HepG2 (cell line): ENCODE results near the gene PPP1R16B. TPM values are rescaled to one million over a fixed set of nuclear protein-coding genes. Genes with fewer than 3 reads are reported as not detected.
A peak's percentile ranks its signal among the peaks of the same experiment; 100 is the strongest.

ENCODE experiments used
- ATAC-seq: fragments of 200-7000 bp; cut with Tn5 transposase; 3 replicates; pipeline ENCODE4 v1.9.1; 2020; ENCODE audit warnings: mild to moderate bottlenecking, moderate library complexity
- BruUV-seq: library from RNA; stranded (reverse); fragments of 400-500 nt; replicated peaks from 2 replicates; lab custom pipeline; 2021; lab: Mats Ljungman, UMichigan
- CTCF ChIA-PET: fragments of 300-600 bp; formaldehyde crosslinking; extraction: SDS; loops from one replicate; lab custom pipeline; 2021; ENCODE audit warnings: low total read pairs, inconsistent platforms, low intra/inter-chr PET ratio; lab: Yijun Ruan, JAX
- POLR2A ChIA-PET: fragments of 350-600 bp; sonication (Branson Sonifier 250); formaldehyde crosslinking; loops from one replicate; lab custom pipeline; 2020; ENCODE audit warnings: antibody characterized with exemption, inconsistent platforms; lab: Yijun Ruan, JAX
- DNase-seq: peaks from one replicate; pipeline ENCODE4 v3.0.0-alpha.2; 2015; ENCODE audit warnings: low spot score
- FAIRE-seq: peaks from 3 replicates; lab custom pipeline; 2011; peaks lifted over from hg19 to GRCh38; lab: Jason Lieb, UNC
- H2AFZ ChIP-seq: one replicate; pipeline ENCODE4 v1.6.1; 2011; ENCODE audit warnings: low read length, inconsistent platforms
- H3K27ac ChIP-seq: fragments of 300-600 bp; 3 replicates; pipeline ENCODE4 v1.8.0; 2011; ENCODE audit warnings: mixed run types, mild to moderate bottlenecking, mixed read lengths, low read length, inconsistent platforms; ENCODE audit not compliant: insufficient read depth; ENCODE audit errors: extremely low read length
- H3K27me3 ChIP-seq, 2 experiments: fragments of 200-600 bp in 1 of 2; 2 replicates in 1 of 2; 3 replicates in 1 of 2; pipeline versions ENCODE4 v1.6.0 to v1.8.0; 2011; ENCODE audit warnings: low read length in 2 of 2, mild to moderate bottlenecking in 2 of 2, moderate library complexity in 2 of 2, inconsistent platforms in 1 of 2; ENCODE audit not compliant: insufficient read depth in 2 of 2, control insufficient read depth in 1 of 2
- H3K36me3 ChIP-seq, 2 experiments: fragments of 200-600 bp in 1 of 2; replicated peaks in 1 of 2; 2 replicates in 1 of 2; 3 replicates in 1 of 2; pipeline versions ENCODE4 v1.5.1 to v1.8.0; 2011; ENCODE audit warnings: low read length in 2 of 2, inconsistent platforms in 1 of 2; ENCODE audit not compliant: insufficient read depth in 2 of 2, control insufficient read depth in 1 of 2
- H3K4me1 ChIP-seq: 2 replicates; pipeline ENCODE4 v1.5.1; 2012; ENCODE audit warnings: low read length, inconsistent platforms; ENCODE audit not compliant: insufficient read depth
- H3K4me2 ChIP-seq: 2 replicates; pipeline ENCODE4 v1.6.0; 2011; ENCODE audit warnings: low read depth, low read length, inconsistent platforms
- H3K4me3 ChIP-seq, 3 experiments: fragments of 200-600 bp in 1 of 3; sonication (generic), shearing (Covaris generic) in 1 of 3; replicated peaks in 1 of 3; 2 replicates each; pipeline ENCODE4 v1.5.1; 2011 to 2016; ENCODE audit warnings: low read length in 3 of 3, inconsistent platforms in 2 of 3, low read depth in 2 of 3, mild to moderate bottlenecking in 2 of 3, control low read depth in 1 of 3, mixed read lengths in 1 of 3; ENCODE audit not compliant: insufficient read depth in 1 of 3
- H3K79me2 ChIP-seq: one replicate; pipeline ENCODE4 v1.6.1; 2011; ENCODE audit warnings: low read length, inconsistent platforms; ENCODE audit not compliant: insufficient read depth
- H3K9ac ChIP-seq: 2 replicates; pipeline ENCODE4 v1.6.0; 2011; ENCODE audit warnings: mild to moderate bottlenecking, low read depth, low read length, inconsistent platforms; ENCODE audit not compliant: insufficient read depth
- H3K9me3 ChIP-seq: 2 replicates; pipeline ENCODE4 v1.5.1; 2012; ENCODE audit warnings: mild to moderate bottlenecking, low read length
- H4K20me1 ChIP-seq: 2 replicates; pipeline ENCODE4 v1.6.0; 2011; ENCODE audit warnings: inconsistent platforms, mild to moderate bottlenecking, low read length, moderate library complexity; ENCODE audit not compliant: insufficient read depth
- ATAD3A ChIP-seq: sonication (generic); formaldehyde crosslinking; IDR thresholded peaks from 2 replicates; pipeline ENCODE4 v1.4.0; 2020; ENCODE audit warnings: missing genetic modification reagents
- CHD2 ChIP-seq: IDR thresholded peaks from 2 replicates; pipeline ENCODE4 v1.6.1; 2011; ENCODE audit warnings: low read depth, low read length, improper control_type of control experiment
- FOXA3 ChIP-seq: IDR thresholded peaks from 2 replicates; pipeline ENCODE4 v1.6.1; 2016; ENCODE audit warnings: missing genetic modification reagents, missing compliant biosample characterization
- GTF2F1 ChIP-seq: fragments of 150-350 bp; IDR thresholded peaks from 2 replicates; pipeline ENCODE4 v1.6.1; 2014; ENCODE audit warnings: low read length
- ISL2 ChIP-seq: sonication (generic); formaldehyde crosslinking; IDR thresholded peaks from 2 replicates; pipeline ENCODE4 v1.5.0; 2020; ENCODE audit warnings: missing genetic modification reagents
- PAWR ChIP-seq: sonication (generic); formaldehyde crosslinking; IDR thresholded peaks from 2 replicates; pipeline ENCODE4 v1.4.0; 2020; ENCODE audit warnings: missing genetic modification reagents, mild to moderate bottlenecking, borderline replicate concordance
- YEATS4 ChIP-seq: sonication (generic); formaldehyde crosslinking; IDR thresholded peaks from 2 replicates; pipeline ENCODE4 v1.4.0; 2020; ENCODE audit warnings: missing genetic modification reagents, borderline replicate concordance
- ZC3H4 ChIP-seq: sonication (generic); formaldehyde crosslinking; IDR thresholded peaks from 2 replicates; pipeline ENCODE4 v1.4.0; 2020; ENCODE audit warnings: missing genetic modification reagents, borderline replicate concordance
- ZNF180 ChIP-seq: sonication (generic); formaldehyde crosslinking; IDR thresholded peaks from 2 replicates; pipeline ENCODE4 v1.4.0; 2020; ENCODE audit warnings: low read depth, missing genetic modification reagents, borderline replicate concordance
- ZNF570 ChIP-seq: sonication (generic); formaldehyde crosslinking; IDR thresholded peaks from 2 replicates; pipeline ENCODE4 v1.4.0; 2020; ENCODE audit warnings: mild to moderate bottlenecking, missing genetic modification reagents, borderline replicate concordance
- ZNF792 ChIP-seq: IDR thresholded peaks from 2 replicates; pipeline ENCODE4 v1.6.1; 2016
- WGBS: methylation state at CpG from one replicate; pipeline ENCODE4 v1.1.6; 2017; ENCODE audit warnings: low lambda C conversion rate; 5-methylcytosine and 5-hydroxymethylcytosine counted together
- in situ Hi-C: cut with HindIII; loops from 2 replicates; pipeline ENCODE4 v1.10.0; 2017; ENCODE audit warnings: low pct_unique_long_range_greater_than_20kb; ENCODE audit not compliant: extremely low pct_ligation_motif_present
- intact Hi-C: fragments of 100-400 bp; cut with micrococcal nuclease; formaldehyde crosslinking; loops from one replicate; pipeline ENCODE4 v1.10.0; 2022; ENCODE audit not compliant: unreplicated experiment
- polyA plus RNA-seq, 8 experiments: library from polyadenylated mRNA; depleted of rRNA in 3 of 8; stranded (reverse) in 7 of 8; unstranded in 1 of 8; fragments of >200 nt; fragmentation: Illumina TruSeq in 4 of 8; extraction: Trizol in 4 of 8; gene quantifications; 2 replicates each; pipeline versions ENCODE4 v1.2.1 to v1.2.3, GENCODE V29; 2011 to 2016; ENCODE audit warnings: low read depth in 4 of 8, missing spikeins in 1 of 8, mixed read lengths in 1 of 8; ENCODE audit not compliant: insufficient read depth in 1 of 8
- total RNA-seq, 5 experiments: library from RNA; depleted of rRNA; stranded (reverse); fragments of >200 nt; fragmentation: Illumina TruSeq; extraction: Trizol; gene quantifications; 2 replicates each; pipeline ENCODE4 v1.2.3, GENCODE V29; 2016; ENCODE audit warnings: low read depth in 1 of 5
- TF ChIP-seq, protein P1 (sequence below): sonication (generic); formaldehyde crosslinking; IDR thresholded peaks from 2 replicates; pipeline ENCODE4 v1.4.0; 2020; ENCODE audit warnings: mild to moderate bottlenecking, missing genetic modification reagents
- TF ChIP-seq, protein P2 (sequence below): sonication (generic); formaldehyde crosslinking; IDR thresholded peaks from 2 replicates; pipeline ENCODE4 v1.5.0; 2020; ENCODE audit warnings: missing genetic modification reagents
- TF ChIP-seq, protein P3 (sequence below): sonication (generic); formaldehyde crosslinking; IDR thresholded peaks from 2 replicates; pipeline ENCODE4 v1.4.0; 2020; ENCODE audit warnings: mild to moderate bottlenecking, missing genetic modification reagents
- TF ChIP-seq, protein P4 (sequence below): sonication (generic); formaldehyde crosslinking; IDR thresholded peaks from 2 replicates; pipeline ENCODE4 v1.5.1; 2020; ENCODE audit warnings: mild to moderate bottlenecking, missing genetic modification reagents, moderate library complexity

Gene PPP1R16B
- total and polyA plus RNA-seq, 2 of the 13 experiments (the other 11 are each of a cell fraction or from before 2014, with no cell fraction given), result 0.02 to 0.11 TPM

GRCh38 chr20:38926142-38926933 lies 120.8 kb downstream of the PPP1R16B start, which contains the start of gene FAM83D:
TSS of gene FAM83D (plus strand) at chr20:38926417. CDS start at chr20:38926443, 26 bp downstream.
- Histone ChIP-seq H3K4me3 (peak within 1 kb of the TSS; percentile 85 to 99 (median 95)), H3K79me2 (peaks cover 49% of the 10 kb centered on the region), H3K4me1 (peaks cover 57% of the 10 kb centered on the region), H3K9ac (peak within 1 kb of the TSS; percentile 94), H3K36me3 (peaks cover 0 to 4% of the 10 kb centered on the region in 2 experiments; a peak in 2 of 5 replicates), H3K27ac (peak within 1 kb of the TSS; percentile 73), H3K4me2 (peak within 1 kb of the TSS; percentile 87), H2AFZ (peak within 1 kb of the TSS; percentile 68), H3K9me3 (no peaks in the 10 kb centered on the region), H4K20me1 (peaks cover 10% of the 10 kb centered on the region; the same call in 1 of the 2 replicates), H3K27me3 (peaks cover 0 to 8% of the 10 kb centered on the region in 2 experiments; a peak in 2 of 5 replicates)
- in situ Hi-C loops, result no loop called here
- intact Hi-C loops, result loop anchor here (1.0 kb wide), 3 partner anchors 36 to 178 kb away; partner anchors contain the start of genes ACTR5 and DHX35
- DNase-seq (peak; percentile 99), ATAC-seq (peak; percentile 93), FAIRE-seq (peak; percentile 99)
- ChIA-PET CTCF (interaction anchor here (1.0 to 2.2 kb wide), 7 partner anchors 9 to 155 kb away, joined by 4 to 21 read pairs (median 6); partner anchors contain the start of gene DHX35), POLR2A (interaction anchor here (0.6 to 3.4 kb wide), 11 partner anchors 8 to 123 kb away, joined by 3 to 41 read pairs (median 4); partner anchors contain the start of gene DHX35)
- WGBS, result under 1% methylated on average over 34 of the region's 95 CpGs
- TSS peak; percentile 53 for BruUV-seq
- TF ChIP-seq, protein P1, sequence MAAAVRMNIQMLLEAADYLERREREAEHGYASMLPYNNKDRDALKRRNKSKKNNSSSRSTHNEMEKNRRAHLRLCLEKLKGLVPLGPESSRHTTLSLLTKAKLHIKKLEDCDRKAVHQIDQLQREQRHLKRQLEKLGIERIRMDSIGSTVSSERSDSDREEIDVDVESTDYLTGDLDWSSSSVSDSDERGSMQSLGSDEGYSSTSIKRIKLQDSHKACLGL (CRISPR knock-in tag), result peak; percentile 98
- TF ChIP-seq, protein P2, sequence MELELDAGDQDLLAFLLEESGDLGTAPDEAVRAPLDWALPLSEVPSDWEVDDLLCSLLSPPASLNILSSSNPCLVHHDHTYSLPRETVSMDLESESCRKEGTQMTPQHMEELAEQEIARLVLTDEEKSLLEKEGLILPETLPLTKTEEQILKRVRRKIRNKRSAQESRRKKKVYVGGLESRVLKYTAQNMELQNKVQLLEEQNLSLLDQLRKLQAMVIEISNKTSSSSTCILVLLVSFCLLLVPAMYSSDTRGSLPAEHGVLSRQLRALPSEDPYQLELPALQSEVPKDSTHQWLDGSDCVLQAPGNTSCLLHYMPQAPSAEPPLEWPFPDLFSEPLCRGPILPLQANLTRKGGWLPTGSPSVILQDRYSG, result peak; percentile 80; the same call in 1 of the 2 replicates
- TF ChIP-seq FOXA3 (CRISPR knock-in tag) (peak; percentile 1), CHD2 (no peak), ZNF570 (CRISPR knock-in tag) (no peak), ZNF792 (CRISPR knock-in tag) (peak; percentile 70), GTF2F1 (no peak), ZC3H4 (CRISPR knock-in tag) (0 out of 2 replicates have a peak, but pooled peaks have one; percentile 49), ISL2 (peak; percentile 47), ATAD3A (CRISPR knock-in tag) (no peak; the same call in 1 of the 2 replicates), ZNF180 (CRISPR knock-in tag) (peak; percentile 83; the same call in 1 of the 2 replicates), PAWR (no peak; the same call in 1 of the 2 replicates), YEATS4 (CRISPR knock-in tag) (peak; percentile 95)
- TF ChIP-seq, protein P3, sequence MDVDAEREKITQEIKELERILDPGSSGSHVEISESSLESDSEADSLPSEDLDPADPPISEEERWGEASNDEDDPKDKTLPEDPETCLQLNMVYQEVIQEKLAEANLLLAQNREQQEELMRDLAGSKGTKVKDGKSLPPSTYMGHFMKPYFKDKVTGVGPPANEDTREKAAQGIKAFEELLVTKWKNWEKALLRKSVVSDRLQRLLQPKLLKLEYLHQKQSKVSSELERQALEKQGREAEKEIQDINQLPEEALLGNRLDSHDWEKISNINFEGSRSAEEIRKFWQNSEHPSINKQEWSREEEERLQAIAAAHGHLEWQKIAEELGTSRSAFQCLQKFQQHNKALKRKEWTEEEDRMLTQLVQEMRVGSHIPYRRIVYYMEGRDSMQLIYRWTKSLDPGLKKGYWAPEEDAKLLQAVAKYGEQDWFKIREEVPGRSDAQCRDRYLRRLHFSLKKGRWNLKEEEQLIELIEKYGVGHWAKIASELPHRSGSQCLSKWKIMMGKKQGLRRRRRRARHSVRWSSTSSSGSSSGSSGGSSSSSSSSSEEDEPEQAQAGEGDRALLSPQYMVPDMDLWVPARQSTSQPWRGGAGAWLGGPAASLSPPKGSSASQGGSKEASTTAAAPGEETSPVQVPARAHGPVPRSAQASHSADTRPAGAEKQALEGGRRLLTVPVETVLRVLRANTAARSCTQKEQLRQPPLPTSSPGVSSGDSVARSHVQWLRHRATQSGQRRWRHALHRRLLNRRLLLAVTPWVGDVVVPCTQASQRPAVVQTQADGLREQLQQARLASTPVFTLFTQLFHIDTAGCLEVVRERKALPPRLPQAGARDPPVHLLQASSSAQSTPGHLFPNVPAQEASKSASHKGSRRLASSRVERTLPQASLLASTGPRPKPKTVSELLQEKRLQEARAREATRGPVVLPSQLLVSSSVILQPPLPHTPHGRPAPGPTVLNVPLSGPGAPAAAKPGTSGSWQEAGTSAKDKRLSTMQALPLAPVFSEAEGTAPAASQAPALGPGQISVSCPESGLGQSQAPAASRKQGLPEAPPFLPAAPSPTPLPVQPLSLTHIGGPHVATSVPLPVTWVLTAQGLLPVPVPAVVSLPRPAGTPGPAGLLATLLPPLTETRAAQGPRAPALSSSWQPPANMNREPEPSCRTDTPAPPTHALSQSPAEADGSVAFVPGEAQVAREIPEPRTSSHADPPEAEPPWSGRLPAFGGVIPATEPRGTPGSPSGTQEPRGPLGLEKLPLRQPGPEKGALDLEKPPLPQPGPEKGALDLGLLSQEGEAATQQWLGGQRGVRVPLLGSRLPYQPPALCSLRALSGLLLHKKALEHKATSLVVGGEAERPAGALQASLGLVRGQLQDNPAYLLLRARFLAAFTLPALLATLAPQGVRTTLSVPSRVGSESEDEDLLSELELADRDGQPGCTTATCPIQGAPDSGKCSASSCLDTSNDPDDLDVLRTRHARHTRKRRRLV (CRISPR knock-in tag), result no peak
- TF ChIP-seq, protein P4, sequence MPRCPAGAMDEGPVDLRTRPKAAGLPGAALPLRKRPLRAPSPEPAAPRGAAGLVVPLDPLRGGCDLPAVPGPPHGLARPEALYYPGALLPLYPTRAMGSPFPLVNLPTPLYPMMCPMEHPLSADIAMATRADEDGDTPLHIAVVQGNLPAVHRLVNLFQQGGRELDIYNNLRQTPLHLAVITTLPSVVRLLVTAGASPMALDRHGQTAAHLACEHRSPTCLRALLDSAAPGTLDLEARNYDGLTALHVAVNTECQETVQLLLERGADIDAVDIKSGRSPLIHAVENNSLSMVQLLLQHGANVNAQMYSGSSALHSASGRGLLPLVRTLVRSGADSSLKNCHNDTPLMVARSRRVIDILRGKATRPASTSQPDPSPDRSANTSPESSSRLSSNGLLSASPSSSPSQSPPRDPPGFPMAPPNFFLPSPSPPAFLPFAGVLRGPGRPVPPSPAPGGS (CRISPR knock-in tag), result peak; percentile 94
